Renal cortical epithelial cell (primary cell): Measurements from ENCODE around the gene CIZ1. TPM values are rescaled to one million over a fixed set of nuclear protein-coding genes. Genes with fewer than 3 reads are reported as not detected.
"Not testable (repeated sequence)": the region's sequence is repeated elsewhere in the genome, so short reads cannot be mapped to it uniquely, and the experiment has no call there.

Experiments
- DNase-seq: peaks from one replicate; pipeline ENCODE4 v3.0.0-alpha.2; 2011; ENCODE audit warnings: low read depth
- total RNA-seq: library from RNA; depleted of rRNA; stranded (reverse); fragments of >200 nt; gene quantifications from 2 replicates; pipeline ENCODE4 v1.2.3, GENCODE V29; 2014

The CIZ1 gene
- total RNA-seq, 1 donor from 2014 or later: 38.1 TPM

DNA sequence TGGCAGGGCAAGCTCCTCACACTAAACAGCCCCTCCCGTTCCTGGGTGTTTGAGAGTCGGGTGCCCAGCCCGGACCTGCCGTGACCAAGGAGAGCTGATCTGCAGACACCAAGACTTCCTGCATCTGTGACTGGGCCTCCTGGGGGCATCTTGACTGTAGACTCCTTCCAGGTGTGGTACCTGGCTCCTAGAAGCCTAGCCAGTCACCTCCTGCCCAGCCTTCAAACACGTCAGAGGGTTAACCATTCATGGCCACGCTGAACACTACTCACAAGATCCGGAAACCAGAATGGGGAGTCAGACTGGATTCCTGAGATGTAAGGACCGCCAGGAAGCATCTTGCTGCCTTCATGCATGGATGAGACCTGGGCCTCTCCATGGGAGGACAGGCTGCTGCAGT is 45.8 kb downstream of the CIZ1 start:
- DNase-seq: peak; percentile 54

DNA sequence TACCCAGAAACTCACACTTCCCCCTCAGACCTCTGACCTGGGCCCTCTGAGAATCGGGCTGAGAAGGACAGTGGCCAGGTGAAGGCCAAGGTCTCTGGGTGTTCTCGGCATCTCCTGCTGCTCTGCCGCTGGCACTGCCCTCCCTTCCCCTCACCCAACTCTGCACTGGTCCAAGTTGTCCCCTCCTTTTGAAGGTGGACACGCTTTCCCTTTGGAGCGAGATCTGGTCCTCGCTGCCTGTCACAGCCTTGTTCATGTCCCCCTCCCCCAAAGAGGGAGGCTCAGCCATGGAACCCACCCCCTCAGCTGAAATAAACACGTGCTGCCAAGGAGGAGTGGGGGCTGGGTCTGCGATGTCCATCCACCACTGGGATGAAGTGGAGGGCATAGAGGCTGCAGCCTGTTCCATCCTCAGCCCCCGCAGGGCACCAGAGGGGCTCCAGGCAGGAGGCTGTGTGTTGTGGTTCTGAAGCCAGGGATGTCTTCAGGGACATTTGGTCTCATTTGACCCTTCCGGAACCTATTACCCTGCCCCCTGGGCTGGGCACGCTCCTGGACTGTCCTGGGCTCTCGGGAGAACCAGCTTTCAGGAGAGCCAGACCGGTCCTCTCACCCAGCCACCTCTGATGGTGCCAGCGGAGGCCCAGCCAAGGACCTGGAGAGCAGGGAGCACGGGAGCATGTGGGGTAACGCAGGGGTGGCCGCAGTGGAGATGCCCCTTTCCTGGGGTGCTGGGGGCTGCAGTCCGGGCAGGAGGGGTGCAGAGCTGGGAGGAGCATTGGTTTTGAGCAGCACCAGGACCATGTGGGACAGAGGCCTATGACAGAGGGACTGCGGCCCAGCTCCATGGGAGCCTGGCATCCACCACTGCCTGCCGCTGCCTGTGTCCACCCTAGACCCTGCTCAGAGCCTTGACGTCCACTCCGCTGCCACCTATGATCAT is 46.9 kb downstream of the CIZ1 start:
- DNase-seq: no peak

DNA sequence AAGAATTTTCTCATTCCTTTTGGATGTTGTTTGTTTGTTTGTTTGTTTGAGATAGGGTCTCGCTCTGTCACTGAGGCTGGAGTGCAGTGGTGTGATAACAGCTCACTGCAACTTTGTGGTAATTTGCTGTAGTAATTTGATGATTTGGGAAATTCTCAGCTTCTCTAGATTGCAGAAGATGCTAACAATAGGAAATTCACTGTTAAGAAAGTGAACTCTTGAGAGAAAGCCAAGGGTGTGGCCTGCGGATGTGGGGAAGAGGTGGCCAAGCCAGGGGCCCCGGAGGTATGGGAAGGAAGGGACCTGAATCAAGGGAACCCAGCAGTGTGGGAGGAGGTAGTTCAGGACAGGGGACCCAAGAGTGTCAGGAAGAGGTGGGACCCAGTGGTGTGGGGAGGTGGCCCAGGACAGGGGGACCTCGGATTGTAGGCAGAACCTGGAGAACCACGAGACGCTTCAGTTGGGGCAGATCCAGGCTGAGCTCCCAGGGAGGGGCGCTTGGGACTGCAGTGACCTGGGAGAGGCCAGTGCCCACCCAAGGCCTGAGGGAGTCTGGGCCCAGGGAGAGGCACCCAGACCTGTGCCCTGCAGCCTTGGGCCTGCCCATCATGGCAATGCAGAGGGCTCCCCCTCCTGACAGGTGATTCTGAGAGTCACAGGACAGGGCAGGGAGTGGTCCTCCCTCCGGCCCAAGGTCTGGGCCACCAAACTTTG is 47.7 kb downstream of the CIZ1 start:
- no peak for DNase-seq

DNA sequence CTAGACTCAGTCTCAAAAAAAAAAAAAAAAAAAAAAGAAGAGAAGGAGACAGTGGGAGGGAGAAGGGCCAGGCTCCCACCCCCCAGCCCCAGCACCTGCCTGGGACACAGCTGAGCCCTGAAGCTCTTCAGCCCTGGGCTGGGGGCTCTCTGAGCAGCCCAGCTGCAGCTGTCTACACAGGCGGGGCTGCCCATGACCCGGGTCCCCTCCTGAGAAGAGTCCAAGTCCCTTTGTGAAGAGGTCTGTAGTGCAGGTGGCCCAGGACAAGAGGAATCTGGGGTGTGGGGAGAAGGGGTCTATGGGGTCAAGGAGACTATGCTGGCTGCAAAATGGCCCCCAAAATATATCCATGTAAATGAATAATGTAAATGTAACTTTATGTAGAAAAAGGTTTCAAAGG is 48.8 kb downstream of the CIZ1 start:
- DNase-seq: no peak

DNA sequence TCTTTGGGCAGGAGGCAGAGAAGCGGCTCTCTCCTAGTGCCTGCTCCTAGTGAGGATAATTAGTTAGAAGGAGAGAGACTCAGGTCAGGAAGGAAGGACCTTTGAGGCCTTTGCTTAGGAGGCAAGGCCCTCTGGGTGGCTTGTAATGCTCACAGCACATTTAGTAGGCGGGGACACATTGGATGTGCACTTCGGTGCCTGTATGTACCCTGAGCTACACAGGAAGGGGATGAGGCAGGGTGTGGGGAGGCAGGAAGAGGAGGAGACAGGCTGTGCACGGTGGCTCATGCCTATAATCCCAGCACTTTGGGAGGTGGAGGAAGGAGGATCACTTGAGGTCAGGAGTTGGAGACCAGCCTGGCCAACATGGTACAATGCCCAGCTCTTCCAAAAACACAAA is 49.3 kb downstream of the CIZ1 start:
- no peak for DNase-seq

DNA sequence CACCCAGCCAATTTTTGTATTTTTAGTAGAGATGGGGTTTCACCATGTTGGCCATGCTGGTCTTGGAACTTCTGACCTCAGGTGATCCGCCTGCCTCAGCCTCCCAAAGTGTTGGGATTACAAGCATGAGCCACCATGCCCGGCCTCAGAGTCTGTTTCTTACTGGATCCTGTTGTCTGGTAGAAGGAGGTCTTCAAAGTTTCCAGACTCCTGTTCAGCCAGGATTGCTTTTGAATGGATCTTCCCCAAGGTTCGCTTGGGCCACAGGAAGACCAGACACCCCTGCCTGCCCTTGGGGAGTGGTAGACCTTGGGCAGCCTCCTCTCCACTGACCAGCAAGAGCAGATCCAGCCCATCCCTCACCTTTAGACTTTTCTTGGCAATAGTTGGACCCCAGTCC is 49.8 kb downstream of the CIZ1 start:
- DNase-seq: no peak

DNA sequence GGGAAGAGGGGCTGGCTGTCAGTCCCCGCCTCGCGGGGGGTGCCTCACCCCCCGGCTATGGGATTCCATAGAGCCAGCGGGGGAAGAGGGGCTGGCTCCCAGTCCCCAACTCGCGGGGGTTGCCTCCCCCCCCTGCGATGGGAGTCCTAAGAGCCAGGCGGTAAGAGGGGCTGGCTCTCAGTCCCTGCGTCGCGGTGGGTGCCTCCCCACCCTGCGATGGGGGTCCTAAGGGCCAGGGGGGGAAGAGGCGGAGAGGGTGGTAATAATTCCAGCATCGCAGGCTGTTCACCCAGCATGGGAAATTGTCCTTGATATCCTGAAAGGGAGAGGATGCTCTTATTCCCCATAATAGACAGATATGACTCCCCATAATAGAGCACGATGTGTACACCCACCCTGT is 51.8 kb downstream of the CIZ1 start:
- no peak for DNase-seq

DNA sequence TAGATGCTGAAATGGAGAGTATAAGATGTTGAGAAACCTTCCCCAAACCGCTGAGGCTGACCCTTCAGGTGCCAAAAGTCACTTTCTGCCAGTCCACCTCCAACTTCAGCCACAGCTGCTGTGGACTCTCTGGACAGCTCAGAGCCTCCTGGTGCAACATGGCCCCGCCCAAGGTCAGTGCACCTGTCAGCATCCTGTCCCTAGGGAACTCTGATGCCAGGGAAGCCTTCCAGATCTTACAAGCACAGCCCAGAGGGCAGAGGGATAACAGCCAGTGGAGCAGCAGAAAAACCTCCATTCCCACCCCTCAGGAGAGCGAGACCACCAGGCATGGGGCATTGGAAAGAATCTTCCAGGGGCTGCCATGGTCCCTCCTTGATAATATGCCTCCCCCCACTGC is 53.4 kb downstream of the CIZ1 start:
- no peak for DNase-seq

DNA sequence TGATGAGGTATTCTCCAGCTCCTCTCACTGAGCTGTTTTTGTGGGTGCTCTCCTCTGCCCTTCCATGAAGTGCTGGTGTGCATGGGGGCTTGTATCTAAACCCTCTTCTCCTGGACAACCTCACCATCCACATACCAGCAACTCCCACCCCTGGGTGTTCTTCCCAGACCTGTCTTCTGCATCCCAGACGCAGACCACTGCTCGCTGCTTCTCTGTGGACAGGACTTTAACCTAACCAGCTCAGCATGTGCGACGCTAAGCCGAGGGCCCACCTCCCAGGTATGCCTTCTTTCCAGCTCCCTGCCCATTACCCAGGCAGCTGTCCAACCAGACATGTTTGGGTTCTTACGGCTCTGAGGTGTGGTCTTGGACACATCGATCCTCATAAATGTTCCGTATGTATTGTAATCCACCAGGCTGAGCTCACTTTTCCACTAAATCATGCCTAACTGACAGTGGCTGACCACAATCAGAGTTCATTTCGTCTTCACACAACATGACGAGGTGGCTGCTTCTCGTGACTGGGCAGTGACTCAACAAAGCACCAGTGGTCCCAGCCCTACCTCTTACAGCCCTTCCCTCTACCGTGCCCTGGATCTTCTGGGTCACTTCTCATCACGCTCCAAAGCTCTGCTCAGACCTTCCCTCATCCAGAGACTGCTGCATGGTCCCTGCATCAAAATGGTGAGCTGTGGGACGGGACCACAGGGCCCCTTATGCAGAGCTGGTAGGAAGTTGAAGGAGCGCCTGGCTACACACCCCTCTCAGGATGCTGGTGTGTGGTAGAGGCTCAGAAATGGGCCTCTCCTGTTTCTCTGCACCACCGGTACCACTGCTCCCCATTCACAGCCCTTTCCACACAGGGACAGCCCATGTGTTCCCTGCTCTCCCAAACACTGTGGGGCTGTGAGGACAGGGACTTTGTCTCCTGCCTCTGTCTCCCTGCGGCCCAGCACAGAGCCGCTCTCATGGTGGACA is 54.3 kb downstream of the CIZ1 start:
- DNase-seq: peak; percentile 89

DNA sequence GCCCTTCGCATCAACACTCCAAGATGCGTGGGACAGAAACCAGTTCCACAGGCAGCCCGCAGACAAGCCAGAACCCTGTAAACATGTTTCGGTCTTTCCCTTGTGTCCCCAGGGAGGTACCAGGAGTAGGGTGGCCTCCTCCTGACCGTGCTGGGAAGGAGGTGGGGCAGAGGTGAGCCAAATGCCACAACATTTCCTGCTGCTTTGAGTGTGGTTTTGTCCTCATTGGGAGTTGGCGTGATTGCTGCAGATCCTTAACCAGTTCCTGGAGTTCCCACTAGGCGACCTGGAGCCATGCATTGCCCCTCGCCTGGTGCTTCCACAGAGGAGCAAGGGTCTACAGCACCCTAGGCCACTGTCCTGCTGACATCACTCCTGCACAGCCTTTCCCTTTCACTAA is 55.8 kb downstream of the CIZ1 start:
- DNase-seq: not testable (repeated sequence)

DNA sequence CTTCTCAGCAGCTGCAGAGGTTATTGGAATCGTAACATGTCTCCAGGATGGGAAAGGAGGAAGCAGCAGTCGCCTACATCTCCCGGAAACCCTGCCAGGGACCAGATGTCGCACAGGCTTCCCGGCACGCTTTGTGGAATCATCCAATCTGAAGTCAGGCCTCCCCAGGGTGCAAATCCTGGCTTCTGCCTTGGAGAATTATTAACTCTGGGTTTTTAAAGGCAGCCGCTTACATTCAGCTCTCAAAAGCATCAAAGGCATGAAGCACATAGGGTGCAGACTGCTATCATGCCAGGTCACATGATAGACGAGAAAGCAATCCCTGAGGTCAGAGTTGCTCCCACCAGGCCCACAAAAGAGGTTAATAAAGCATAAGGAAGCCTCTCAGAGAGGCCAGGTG is 59.2 kb downstream of the CIZ1 start:
- DNase-seq: peak; percentile 28

DNA sequence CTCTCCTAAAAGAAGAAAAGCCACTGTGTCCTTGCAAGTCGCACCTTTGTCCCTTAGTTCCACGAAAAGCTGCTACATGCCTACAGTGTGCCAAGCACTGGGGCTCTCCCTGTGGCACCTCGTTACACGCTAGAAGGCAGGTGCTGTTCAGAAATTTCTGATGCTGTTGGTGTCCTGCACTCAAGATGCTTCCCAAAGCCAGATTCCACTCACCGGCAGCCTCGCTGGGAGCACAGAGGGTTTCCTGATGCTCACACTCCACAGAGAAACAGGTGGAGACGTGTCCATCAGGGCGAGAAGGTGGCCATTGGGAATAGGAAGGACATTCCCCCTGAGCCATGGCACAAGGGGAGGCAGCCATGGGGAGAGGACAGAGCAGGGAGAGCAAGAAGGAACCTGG is 60.0 kb downstream of the CIZ1 start:
- DNase-seq: not testable (repeated sequence)

DNA sequence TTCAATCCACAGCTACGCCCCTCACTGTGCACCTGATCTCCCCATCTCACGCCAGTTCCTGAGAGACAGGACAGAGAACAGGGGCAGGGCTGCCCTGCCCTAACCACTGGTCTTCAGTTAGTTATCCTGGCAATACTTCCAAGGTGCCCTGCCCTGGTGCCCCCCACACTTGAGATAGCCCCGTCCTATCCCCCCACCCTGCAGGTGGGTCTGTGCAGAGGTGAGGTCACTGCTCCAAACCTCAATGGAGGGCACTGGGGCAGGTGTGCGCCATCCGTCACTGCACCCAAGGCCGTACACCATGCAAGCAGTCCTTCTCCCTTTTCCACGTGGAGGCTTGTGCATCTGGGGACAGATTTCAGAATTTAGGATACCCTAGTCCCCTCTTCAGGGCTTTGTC is 60.7 kb downstream of the CIZ1 start:
- not testable (repeated sequence) for DNase-seq

DNA sequence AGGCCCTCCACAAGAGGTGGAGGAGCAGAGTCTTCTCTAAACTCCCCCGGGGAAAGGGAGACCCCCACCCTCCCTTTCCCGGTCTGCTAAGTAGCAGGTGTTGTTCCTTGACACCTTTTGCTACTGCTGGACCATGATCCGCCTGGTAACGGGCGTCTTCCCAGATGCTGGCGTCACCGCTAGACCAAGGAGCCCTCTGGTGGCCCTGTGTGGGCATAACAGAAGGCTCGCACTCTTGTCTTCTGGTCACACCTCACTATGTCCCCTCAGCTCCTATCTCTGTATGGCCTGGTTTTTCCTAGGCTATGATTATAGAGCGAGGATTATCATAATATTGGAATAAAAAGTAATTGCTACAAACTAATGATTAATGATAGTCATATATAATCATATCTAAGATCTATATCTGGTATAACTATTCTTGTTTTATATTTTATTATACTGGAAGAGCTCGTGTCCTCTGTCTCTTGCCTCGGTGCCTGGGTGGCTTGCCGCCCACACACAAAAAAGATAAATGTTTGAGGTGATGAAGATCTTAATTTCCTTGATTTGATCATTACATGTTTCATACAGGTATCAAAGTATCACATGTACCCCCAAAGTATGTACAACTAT is 61.3 kb downstream of the CIZ1 start:
- DNase-seq: not testable (repeated sequence)

DNA sequence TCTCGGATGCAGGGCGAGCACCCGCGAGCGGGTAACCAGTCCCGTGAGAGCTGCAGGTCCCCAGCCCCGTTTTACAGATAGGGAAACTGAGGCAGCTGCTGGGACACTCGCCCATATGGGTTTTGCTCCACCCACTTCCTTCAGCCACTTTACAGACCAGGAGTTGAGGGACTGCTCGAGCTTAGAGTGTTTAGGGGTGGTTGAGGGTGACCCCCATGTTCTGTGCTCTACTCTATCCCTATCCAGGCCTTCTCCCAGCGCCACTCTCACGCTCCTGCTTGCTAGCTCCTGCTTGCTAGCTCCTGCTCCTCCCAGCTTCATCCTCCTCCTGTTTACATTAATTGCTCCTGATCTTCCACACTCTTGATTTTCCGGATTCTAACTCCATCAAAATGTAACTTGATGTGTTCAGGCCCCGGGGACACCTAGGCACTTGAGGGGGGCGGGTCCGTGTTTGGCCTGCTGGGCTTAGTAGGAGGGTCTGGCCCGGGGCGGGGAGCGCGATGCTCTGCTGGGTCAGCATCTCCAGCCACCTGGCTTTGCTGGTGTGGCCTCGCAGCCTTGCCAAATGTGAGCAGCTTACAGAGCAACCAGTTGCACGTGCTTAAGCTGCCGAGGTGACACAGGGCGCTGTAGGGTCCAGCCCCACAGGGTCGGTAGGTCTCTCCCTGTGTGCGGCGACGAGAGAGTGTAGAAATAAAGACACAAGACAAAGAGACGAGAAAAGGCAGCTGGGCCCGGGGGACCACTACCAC is 62.4 kb downstream of the CIZ1 start:
- DNase-seq: no peak

DNA sequence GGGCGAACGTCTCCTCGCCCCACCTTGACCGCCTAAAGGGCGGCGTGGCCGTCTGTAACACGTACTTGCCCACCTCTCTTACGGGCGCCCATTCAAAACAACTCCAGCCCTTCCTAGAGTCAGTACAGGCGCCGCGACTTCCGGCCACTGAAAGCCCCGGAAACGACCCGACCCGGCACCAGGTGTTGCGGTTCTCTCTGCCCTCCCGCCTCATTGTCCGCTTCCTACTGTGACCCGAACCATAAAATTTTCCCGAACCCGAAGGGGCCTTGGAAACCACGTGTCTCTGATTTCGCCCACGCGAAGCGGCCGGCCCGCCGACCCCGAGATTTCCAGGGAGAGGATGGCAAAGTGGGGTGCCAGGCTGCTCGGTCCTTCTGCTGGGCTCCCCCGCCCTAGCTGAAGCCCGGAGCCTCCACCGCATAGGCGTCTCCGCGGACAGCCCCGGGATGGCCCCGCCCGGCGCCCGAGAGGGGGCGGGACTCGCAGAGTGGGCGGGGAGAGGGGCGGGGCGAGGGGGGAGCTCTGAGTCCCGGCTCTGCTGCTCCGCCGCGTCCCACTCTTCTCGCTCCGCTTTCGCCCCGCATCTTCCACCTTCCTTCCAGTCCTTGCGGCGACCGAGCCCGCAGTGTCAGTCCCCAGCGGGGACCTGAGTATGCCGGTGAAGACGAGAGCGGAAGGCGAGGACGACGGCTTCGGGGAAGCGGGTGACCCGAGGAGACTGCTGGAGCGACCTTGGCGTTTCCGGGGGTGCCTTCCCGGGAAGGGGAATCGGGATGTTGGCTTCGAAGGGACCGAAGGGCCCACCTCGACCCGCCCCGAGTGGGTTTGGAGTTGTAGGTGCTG is 63.2 kb downstream of the CIZ1 start:
- peak; percentile 80 for DNase-seq

DNA sequence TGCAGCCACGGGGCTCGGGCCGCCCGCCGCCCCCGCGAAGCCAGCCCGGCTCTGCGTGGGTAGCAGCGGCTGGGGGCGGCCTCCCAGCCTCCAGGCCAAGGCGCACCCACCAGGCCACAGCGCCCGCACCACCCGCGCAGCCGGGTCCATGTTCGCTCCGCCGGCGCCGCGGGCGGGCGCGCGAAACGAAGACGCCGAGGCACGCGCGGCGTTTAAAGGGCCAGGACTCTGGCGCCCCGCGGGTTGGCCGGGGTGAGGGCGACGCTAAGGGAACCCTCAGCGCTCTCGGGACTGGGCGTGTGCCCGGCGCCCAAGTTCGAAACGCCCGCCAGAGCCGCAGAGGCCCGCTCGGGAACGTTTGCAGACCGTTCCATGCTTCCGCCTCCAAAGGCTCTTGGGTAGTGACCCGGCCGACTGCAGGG is 63.8 kb downstream of the CIZ1 start, which contains the start of gene PTGES2:
TSS of gene PTGES2 (minus strand) at position 162 of the 422 bp plus-strand sequence. CDS start at position 150, 12 bp downstream.
- DNase-seq: peak; percentile 44

DNA sequence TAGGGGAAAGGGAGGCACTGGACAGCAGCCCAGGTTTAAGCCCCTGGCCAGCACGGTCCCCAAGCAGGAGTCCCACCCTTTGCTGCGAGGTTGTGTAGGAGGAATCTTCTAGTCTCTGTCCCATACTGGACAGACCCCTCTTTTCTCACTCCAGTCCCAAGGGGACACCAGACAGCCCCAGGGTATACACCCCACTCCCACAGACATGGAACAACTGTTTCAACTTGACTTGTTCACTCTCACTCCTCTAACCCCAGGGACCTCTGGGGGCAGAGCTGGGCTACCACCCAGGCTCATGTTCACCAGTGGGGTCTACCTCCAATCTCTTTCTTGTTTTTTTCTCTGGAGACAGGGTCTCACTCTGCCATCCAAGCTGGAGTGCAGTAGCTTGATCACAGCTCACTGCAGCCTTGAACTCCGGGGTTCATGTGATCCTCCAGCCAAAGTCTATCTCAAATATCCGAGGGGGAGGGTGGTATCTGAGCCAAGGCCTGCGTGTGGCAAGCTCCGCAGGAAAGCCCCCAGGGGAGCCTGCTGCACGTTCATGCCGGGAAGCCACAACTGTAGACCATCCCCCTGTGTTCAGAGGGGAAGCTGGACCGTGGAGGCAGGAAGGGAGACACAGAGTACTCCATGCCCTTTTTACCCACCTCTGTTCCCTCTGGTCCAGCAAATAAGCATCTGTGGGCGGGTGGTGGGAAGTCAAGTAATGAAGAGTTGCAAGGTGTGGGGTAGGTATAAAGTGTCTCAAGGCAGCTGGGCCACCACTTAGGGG is 65.6 kb downstream of the CIZ1 start:
- no peak for DNase-seq
